Right lobe of liver (tissue), 4 donors: Measurements from ENCODE around the gene LIMK2.

Experiments used
- CTCF ChIP-seq, 4 donors: fragments of 200-600 bp in 3 of 4; fragments of 450-650 bp in 1 of 4; IDR thresholded peaks; one replicate each; pipeline versions ENCODE4 v1.5.1 to v1.8.0; 2016 to 2022; ENCODE audit warnings: antibody characterized with exemption in 4 of 4, mild to moderate bottlenecking in 2 of 4
- POLR2A ChIP-seq: fragments of 450-650 bp; IDR thresholded peaks from one replicate; pipeline ENCODE4 v1.6.1; 2017; ENCODE audit warnings: antibody characterized with exemption, mild to moderate bottlenecking
- donor health status: DM: no; HTN: no; CAD: no.
- donor health status: DM: no; HTN: no; CAD: no.
- donor health status: DM: no; HTN: yes; CAD: no.

- TF ChIP-seq POLR2A: no peak
- no peak for TF ChIP-seq CTCF (IDR thresholded peaks at IDR 0.05)
Measured at GRCh38 chr22:31269892-31270579, 57.9 kb downstream of the LIMK2 start.
